Panc1 (cell line): ENCODE data around the gene BMP10.

ENCODE experiments used
- CTCF ChIP-seq: fragments of 450-650 bp; IDR thresholded peaks from 2 replicates; pipeline ENCODE4 v1.5.1; 2017; ENCODE audit warnings: mild to moderate bottlenecking
- POLR2AphosphoS5 ChIP-seq: IDR thresholded peaks from 2 replicates; pipeline ENCODE4 v1.6.1; 2012; ENCODE audit warnings: mild to moderate bottlenecking, low read depth, low read length, moderate library complexity

- TF ChIP-seq CTCF = no peak
- no peak for TF ChIP-seq POLR2AphosphoS5
Observed at GRCh38 chr2:68900496-68901198, 29.4 kb upstream of the BMP10 start.
